Breast epithelium (tissue), 4 donors: ENCODE measurements around the gene CDC42. TPM values are rescaled to one million over a fixed set of nuclear protein-coding genes. Genes with fewer than 3 reads are reported as not detected.
"Not testable (repeated sequence)": the region's sequence is repeated elsewhere in the genome, so short reads cannot be mapped to it uniquely, and the experiment has no call there.

Experiments used
- DNase-seq, 2 donors: peaks; one replicate each; pipeline ENCODE4 v3.0.0-alpha.2; 2019; ENCODE audit warnings: low spot score in 2 of 2
- H3K27ac ChIP-seq, 2 donors: fragments of 200-600 bp; sonication (generic) in 1 of 2; one replicate each; pipeline ENCODE4 v1.5.1; 2016 to 2019; ENCODE audit warnings: mild to moderate bottlenecking in 1 of 2
- H3K27me3 ChIP-seq, 2 donors: fragments of 200-600 bp; sonication (generic) in 1 of 2; one replicate each; pipeline versions ENCODE4 v1.5.1 to v1.6.0; 2017 to 2019; ENCODE audit warnings: control low read depth in 1 of 2, mild to moderate bottlenecking in 1 of 2
- H3K36me3 ChIP-seq: fragments of 200-600 bp; one replicate; pipeline ENCODE4 v1.5.1; 2019
- H3K4me1 ChIP-seq, 2 donors: fragments of 200-600 bp; sonication (generic); one replicate each; pipeline ENCODE4 v1.5.1; 2016 to 2019; ENCODE audit warnings: control low read depth in 1 of 2
- H3K4me3 ChIP-seq, 3 donors: fragments of 200-600 bp; sonication (generic); 1 replicate in 2 of 3; 2 replicates in 1 of 3; pipeline ENCODE4 v1.5.1; 2016 to 2019; ENCODE audit warnings: mild to moderate bottlenecking in 3 of 3, moderate library complexity in 2 of 3
- H3K9me3 ChIP-seq, 2 donors: fragments of 200-600 bp; sonication (generic) in 1 of 2; one replicate each; pipeline ENCODE4 v1.5.1; 2016 to 2019; ENCODE audit warnings: control low read depth in 1 of 2
- POLR2A ChIP-seq: fragments of 450-650 bp; IDR thresholded peaks from one replicate; pipeline ENCODE4 v1.6.1; 2016; ENCODE audit warnings: antibody characterized with exemption, mild to moderate bottlenecking, moderate library complexity
- POLR2AphosphoS5 ChIP-seq, 3 donors: sonication (generic); formaldehyde crosslinking; IDR thresholded peaks; one replicate each; pipeline ENCODE4 v1.6.1; 2017; ENCODE audit warnings: antibody characterized with exemption in 3 of 3
- intact Hi-C: fragments of 100-400 bp; cut with DNase I; formaldehyde crosslinking; loops from one replicate; pipeline ENCODE4 v1.15.1; 2023; ENCODE audit warnings: low total_unique reads
- total RNA-seq, 3 donors: library from RNA; depleted of rRNA; stranded (reverse); fragments of >200 nt; gene quantifications; one replicate each; pipeline ENCODE4 v1.1.0, GENCODE V29; 2016
- TF ChIP-seq, protein P1 (sequence below), 3 donors: fragments of 450-650 bp; IDR thresholded peaks; one replicate each; pipeline ENCODE4 v1.5.1; 2016 to 2017; ENCODE audit warnings: antibody characterized with exemption in 3 of 3, mild to moderate bottlenecking in 3 of 3, moderate library complexity in 3 of 3

CDC42 gene
- total RNA-seq, result 100 to 1,000 TPM; 192 to 255 (median 213) TPM

DNA sequence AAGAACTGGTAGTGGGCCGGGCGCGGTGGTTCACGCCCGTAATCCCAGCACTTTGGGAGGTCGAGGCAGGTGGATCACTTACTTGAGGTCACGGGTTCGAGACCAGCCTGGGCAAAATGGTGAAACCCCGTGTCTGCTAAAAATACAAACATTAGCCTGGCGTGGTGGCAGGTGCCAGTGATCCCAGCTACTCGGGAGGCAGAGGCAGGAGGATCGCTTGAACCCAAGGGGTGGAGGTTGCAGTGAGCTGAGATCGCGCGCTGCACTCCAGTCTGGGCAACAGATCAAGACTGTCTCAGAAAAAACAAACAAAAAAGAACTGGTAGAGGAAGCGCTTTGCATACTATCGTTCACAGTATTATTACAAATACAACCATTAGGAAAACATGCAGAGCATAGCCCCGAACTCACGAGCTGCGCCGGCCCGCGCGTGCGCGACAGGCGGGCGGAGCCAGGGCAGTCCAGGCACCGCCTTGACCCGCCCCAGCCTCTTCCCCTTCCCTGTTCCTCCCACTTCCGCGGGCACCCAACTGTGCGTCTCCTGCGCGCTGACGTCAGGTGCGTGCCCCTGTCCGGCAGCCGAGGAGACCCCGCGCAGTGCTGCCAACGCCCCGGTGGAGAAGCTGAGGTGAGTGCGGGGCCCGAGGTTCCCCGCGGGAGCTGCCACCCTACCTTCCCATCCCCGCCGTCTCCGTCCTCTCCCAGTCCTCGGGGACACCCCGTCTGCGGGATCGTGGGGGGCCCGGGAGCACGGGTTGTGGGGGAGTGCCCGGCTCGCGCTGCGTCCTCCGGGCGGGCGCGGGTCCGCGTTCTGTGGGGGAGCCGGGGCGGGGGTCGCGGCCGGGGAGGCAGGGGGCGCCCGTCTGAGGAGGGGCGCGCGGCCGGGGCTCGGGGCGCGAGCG is at the start of gene CDC42:
Gene CDC42, plus strand, starts transcription at position 595 of the 902 bp plus-strand sequence. CDS start 25,770 bp downstream, outside the sequence.
- intact Hi-C loops, result no loop called here
- no peaks in the 10 kb centered on the region for H3K36me3 ChIP-seq
- H3K4me1 ChIP-seq, result peaks cover 0 to 8% of the 10 kb centered on the region in 2 donors
- H3K4me3 ChIP-seq, result peak within 1 kb of the TSS; percentile 95 to 98 (median 96)
- no peaks in the 10 kb centered on the region for H3K27me3 ChIP-seq
- peak within 1 kb of the TSS; percentile 100 for H3K27ac ChIP-seq
- peak; percentile 97 to 98 for DNase-seq
- no peaks in the 10 kb centered on the region for H3K9me3 ChIP-seq
- TF ChIP-seq POLR2A, result peak; percentile 97
- peak; percentile 95 to 98 (median 97) for TF ChIP-seq POLR2AphosphoS5 (IDR thresholded peaks at IDR 0.05)
- TF ChIP-seq, protein P1, sequence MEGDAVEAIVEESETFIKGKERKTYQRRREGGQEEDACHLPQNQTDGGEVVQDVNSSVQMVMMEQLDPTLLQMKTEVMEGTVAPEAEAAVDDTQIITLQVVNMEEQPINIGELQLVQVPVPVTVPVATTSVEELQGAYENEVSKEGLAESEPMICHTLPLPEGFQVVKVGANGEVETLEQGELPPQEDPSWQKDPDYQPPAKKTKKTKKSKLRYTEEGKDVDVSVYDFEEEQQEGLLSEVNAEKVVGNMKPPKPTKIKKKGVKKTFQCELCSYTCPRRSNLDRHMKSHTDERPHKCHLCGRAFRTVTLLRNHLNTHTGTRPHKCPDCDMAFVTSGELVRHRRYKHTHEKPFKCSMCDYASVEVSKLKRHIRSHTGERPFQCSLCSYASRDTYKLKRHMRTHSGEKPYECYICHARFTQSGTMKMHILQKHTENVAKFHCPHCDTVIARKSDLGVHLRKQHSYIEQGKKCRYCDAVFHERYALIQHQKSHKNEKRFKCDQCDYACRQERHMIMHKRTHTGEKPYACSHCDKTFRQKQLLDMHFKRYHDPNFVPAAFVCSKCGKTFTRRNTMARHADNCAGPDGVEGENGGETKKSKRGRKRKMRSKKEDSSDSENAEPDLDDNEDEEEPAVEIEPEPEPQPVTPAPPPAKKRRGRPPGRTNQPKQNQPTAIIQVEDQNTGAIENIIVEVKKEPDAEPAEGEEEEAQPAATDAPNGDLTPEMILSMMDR (IDR thresholded peaks at IDR 0.05), result no peak

DNA sequence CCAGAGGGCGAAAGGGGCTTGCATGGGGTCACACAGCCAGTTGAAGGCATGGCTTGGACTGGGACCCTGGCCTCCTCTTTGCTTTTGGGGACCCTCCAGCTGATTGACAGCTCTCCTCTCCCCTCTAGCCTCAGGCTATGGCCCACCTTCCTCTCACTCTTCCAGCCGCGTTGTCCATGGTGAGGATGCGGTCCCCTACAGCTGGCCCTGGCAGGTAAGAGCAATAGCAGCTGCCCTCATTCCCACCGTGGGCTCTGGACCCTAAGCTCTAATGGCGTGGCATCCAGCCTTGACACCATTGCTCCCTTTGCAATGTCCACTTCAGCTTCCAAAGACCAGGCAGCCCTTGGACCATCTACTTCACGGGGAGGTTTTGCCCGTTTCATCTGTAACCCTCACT is 49.6 kb upstream of the CDC42 start:
- H3K4me1 ChIP-seq, H3K4me3 ChIP-seq, H3K36me3 ChIP-seq, H3K9me3 ChIP-seq, H3K27ac ChIP-seq, DNase-seq, intact Hi-C loops, H3K27me3 ChIP-seq: not testable (repeated sequence)

DNA sequence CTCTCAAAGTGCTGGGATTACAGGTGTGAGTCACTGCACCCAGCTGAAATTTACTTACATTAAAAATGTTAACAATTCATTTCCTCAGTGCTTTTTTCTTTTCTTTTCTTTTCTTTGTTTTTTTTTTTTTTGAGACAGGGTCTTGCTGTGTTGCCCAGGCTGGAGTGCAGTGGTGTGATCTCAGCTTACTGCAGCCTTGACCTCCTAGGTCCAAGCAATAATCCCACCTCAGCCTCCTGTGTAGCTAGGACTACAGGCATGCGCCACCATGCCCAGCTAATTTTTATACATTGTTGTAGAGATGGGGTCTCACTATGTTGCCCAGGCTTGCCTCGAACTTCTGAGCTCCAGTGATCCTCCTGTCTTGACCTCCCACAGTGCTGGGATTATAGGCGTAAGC is 48.5 kb upstream of the CDC42 start:
- H3K27me3 ChIP-seq, result not testable (repeated sequence)

DNA sequence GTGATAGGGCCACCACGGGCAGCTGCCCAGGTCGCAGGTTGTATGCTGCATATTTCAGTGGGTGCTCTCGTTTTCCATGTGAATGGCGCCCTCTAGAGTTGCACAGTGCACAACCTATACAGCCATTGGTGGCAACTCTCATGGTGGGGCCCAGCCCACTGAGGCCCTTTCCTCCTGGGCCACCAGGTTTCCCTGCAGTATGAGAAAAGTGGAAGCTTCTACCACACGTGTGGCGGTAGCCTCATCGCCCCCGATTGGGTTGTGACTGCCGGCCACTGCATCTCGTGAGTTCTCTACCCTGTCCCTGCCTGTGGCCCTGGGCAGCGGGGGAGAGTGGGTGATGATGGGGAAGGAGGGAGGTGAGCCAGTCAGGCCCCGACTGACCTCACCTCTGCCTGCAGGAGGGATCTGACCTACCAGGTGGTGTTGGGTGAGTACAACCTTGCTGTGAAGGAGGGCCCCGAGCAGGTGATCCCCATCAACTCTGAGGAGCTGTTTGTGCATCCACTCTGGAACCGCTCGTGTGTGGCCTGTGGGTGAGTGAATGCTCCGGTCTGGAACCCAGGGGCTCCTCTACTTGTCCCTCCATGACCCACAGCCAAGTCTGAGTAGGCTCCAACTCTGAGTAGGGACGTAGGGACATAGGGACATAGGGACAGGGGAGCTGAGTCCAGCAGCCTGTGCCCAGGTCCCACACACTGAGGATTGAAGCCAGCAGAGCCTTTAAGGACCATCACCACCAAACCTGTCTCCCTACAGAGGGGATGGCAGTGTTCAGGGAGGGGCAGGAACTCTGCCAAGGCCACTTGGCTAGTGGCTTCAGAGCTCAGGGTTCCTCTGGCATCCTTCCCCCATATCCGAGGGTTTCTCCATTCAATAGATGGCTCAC is 47.0 kb upstream of the CDC42 start:
- H3K9me3 ChIP-seq, H3K4me1 ChIP-seq, DNase-seq, H3K36me3 ChIP-seq, intact Hi-C loops, H3K27me3 ChIP-seq, H3K27ac ChIP-seq, H3K4me3 ChIP-seq: not testable (repeated sequence)

More for the DNA sequence above, 48.5 kb upstream of the CDC42 start:
- H3K4me1 ChIP-seq, H3K36me3 ChIP-seq, H3K4me3 ChIP-seq, DNase-seq, H3K9me3 ChIP-seq, H3K27ac ChIP-seq, intact Hi-C loops: not testable (repeated sequence)

DNA sequence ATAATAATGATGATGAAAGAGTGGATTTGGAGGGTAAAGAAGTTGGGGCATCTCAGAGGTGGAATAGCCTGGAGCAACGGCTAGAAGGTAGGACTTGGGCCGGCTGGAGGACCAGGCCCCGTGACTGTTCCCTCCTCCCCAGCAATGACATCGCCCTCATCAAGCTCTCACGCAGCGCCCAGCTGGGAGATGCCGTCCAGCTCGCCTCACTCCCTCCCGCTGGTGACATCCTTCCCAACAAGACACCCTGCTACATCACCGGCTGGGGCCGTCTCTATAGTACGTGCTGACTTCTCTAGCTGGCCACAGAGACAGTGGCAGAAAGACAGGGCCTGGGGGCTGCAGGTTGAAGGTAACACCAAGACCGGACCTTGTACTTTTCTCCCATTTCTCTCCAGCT is 45.8 kb upstream of the CDC42 start:
- H3K27ac ChIP-seq, H3K36me3 ChIP-seq, DNase-seq, H3K9me3 ChIP-seq, H3K4me1 ChIP-seq, H3K4me3 ChIP-seq, H3K27me3 ChIP-seq, intact Hi-C loops: not testable (repeated sequence)

DNA sequence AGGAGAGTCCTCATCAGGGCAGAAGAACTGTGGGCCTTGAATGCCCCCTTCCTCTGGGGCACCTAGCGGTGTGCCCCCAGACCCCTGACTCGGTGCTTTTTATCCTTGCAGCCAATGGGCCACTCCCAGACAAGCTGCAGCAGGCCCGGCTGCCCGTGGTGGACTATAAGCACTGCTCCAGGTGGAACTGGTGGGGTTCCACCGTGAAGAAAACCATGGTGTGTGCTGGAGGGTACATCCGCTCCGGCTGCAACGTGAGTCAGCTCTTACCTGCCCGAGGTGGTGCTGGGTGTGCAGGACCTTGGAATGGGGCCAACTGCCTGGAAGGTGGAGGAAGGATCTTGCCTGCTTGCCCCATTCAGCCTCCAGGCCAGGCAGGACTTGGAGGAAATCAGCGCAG is 45.2 kb upstream of the CDC42 start:
- H3K36me3 ChIP-seq, H3K4me1 ChIP-seq, H3K27me3 ChIP-seq, H3K27ac ChIP-seq, H3K4me3 ChIP-seq, DNase-seq, H3K9me3 ChIP-seq, intact Hi-C loops: not testable (repeated sequence)

DNA sequence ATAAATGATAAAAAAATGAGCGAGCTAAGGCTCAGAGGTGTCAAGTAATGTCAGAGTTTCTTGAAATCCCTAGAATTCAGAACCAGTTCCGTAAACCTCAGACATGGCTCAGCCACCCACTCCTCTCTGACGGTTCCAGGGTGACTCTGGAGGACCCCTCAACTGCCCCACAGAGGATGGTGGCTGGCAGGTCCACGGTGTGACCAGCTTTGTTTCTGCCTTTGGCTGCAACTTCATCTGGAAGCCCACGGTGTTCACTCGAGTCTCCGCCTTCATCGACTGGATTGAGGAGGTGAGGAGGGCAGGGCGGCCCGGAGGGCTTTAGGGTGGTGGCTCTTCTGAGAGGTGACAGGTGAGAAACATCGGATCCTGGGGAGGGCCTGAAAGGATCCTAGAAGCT is 42.9 kb upstream of the CDC42 start:
- intact Hi-C loops, H3K4me1 ChIP-seq, H3K27ac ChIP-seq, H3K9me3 ChIP-seq, H3K27me3 ChIP-seq, DNase-seq, H3K4me3 ChIP-seq, H3K36me3 ChIP-seq: not testable (repeated sequence)

DNA sequence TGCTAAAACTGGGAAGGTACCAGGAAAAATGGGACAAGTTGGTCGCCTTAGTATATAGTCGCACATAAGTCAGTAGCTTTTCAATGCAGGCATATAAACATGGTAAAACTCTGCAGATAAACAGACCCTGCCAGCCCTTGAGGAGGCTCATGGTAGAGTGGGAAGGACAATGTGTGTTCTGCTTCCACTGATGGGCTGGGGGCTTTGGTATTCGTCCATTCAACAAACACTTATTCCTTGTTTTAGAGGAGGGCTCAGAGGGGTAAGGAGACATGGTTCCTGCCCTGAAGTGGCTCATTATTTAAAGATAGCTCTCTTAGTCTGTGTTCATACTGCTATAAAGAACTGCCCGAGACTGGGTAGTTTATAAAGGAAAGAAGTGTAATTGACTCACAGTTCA is 39.8 kb upstream of the CDC42 start:
- H3K4me3 ChIP-seq, intact Hi-C loops, H3K27ac ChIP-seq, H3K27me3 ChIP-seq, DNase-seq, H3K4me1 ChIP-seq, H3K36me3 ChIP-seq, H3K9me3 ChIP-seq: not testable (repeated sequence)

DNA sequence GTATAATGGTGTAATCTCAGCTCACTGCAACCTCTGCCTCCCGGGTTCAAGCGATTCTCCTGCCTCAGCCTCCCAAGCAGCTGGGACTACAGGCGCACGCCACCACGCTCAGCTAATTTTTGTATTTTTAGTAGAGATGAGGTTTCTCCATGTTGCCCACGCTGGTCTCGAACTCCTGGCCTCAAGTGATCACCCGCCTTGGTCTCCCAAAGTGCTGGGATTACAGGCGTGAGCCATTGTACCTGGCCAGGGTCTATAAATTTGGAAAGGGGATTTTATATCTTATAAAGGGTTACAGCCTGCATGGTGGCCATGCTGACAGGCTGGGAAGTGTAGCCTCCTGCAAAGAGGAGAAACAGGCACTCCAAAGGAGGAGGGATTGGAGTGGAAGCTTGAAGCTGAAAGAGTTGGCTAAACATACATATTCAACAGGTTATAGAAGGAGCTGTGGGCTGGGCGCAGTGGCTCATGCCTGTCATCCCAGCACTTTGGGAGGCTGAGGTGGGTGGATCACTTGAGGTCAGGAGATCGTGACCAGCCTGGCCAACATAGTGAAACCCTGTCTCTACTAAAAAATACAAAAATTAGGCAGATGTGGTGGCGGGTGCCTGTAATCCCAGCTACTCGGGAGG is 37.8 kb upstream of the CDC42 start:
- intact Hi-C loops, H3K4me3 ChIP-seq, H3K27ac ChIP-seq, DNase-seq, H3K4me1 ChIP-seq, H3K36me3 ChIP-seq, H3K27me3 ChIP-seq, H3K9me3 ChIP-seq: not testable (repeated sequence)
